Glutamatergic neuron (in vitro differentiated cells): ENCODE results near the gene PHF8. TPM values are rescaled to one million over a fixed set of nuclear protein-coding genes. Genes with fewer than 3 reads are reported as not detected.

Experiments
- DNase-seq: peaks from one replicate; pipeline ENCODE4 v3.0.0; 2022
- H3K27ac Mint-ChIP-seq: one replicate; pipeline ENCODE4 v1.8.0; 2020; ENCODE audit warnings: mild to moderate bottlenecking, mixed read lengths, inconsistent platforms; ENCODE audit not compliant: unreplicated experiment
- H3K27me3 Mint-ChIP-seq: one replicate; pipeline ENCODE4 v1.8.0; 2020; ENCODE audit warnings: mild to moderate bottlenecking, moderate library complexity, mixed read lengths, inconsistent platforms; ENCODE audit not compliant: unreplicated experiment
- H3K36me3 Mint-ChIP-seq: one replicate; pipeline ENCODE4 v1.8.0; 2020; ENCODE audit warnings: mild to moderate bottlenecking, mixed read lengths, inconsistent platforms; ENCODE audit not compliant: unreplicated experiment
- H3K4me1 Mint-ChIP-seq: one replicate; pipeline ENCODE4 v1.8.0; 2020; ENCODE audit warnings: mild to moderate bottlenecking, low read depth, mixed read lengths, inconsistent platforms; ENCODE audit not compliant: unreplicated experiment
- H3K4me3 Mint-ChIP-seq: one replicate; pipeline ENCODE4 v1.8.0; 2020; ENCODE audit warnings: mild to moderate bottlenecking, mixed read lengths, inconsistent platforms; ENCODE audit not compliant: unreplicated experiment
- H3K9me3 Mint-ChIP-seq: one replicate; pipeline ENCODE4 v1.8.0; 2020; ENCODE audit warnings: mild to moderate bottlenecking, moderate library complexity, mixed read lengths, inconsistent platforms; ENCODE audit not compliant: unreplicated experiment
- total RNA-seq: library from RNA; stranded (reverse); fragmentation: NEBNext Ultra II Directional; extraction: Animal tissue kit (Norgen Biotek cat#: 25700); gene quantifications from one replicate; pipeline ENCODE4 v1.2.1, GENCODE V29; 2021; ENCODE audit not compliant: unreplicated experiment
- TF ChIP-seq, protein P1 (sequence below): fragments of 200-600 bp; sonication (generic); IDR thresholded peaks from one replicate; pipeline ENCODE4 v1.5.0; 2021; ENCODE audit not compliant: partially characterized antibody, unreplicated experiment

PHF8 gene
- total RNA-seq, 1 donor from 2014 or later: 32.6 TPM

DNA sequence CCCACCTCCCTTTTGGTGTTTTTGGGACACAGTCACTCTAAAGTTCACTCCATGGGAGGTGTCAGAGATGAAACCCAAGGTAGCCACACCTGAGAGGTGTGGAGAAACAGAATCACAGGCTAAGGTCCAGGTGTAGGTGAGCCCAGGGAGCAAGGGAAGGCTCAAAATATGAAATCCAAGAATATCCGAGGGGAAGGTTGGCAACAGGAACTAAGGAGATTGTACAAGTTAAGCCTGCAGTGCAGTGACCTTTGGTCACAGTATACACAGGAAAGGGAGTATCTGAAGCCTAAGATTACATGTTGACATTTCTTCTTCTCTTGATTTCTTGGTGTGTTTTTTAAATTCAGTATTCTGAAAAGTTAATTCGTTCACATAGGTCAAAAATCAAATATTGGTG is 46.5 kb downstream of the PHF8 start:
- Mint-ChIP-seq H3K4me1 (no peaks in the 10 kb centered on the region), H3K27ac (no peak overlapping the region), H3K27me3 (no peaks in the 10 kb centered on the region), H3K36me3 (no peaks in the 10 kb centered on the region), H3K4me3 (no peak overlapping the region), H3K9me3 (no peaks in the 10 kb centered on the region)
- no peak for DNase-seq
- TF ChIP-seq, protein P1, sequence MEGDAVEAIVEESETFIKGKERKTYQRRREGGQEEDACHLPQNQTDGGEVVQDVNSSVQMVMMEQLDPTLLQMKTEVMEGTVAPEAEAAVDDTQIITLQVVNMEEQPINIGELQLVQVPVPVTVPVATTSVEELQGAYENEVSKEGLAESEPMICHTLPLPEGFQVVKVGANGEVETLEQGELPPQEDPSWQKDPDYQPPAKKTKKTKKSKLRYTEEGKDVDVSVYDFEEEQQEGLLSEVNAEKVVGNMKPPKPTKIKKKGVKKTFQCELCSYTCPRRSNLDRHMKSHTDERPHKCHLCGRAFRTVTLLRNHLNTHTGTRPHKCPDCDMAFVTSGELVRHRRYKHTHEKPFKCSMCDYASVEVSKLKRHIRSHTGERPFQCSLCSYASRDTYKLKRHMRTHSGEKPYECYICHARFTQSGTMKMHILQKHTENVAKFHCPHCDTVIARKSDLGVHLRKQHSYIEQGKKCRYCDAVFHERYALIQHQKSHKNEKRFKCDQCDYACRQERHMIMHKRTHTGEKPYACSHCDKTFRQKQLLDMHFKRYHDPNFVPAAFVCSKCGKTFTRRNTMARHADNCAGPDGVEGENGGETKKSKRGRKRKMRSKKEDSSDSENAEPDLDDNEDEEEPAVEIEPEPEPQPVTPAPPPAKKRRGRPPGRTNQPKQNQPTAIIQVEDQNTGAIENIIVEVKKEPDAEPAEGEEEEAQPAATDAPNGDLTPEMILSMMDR: no peak

- no peak overlapping the region for H3K4me3 Mint-ChIP-seq
- TF ChIP-seq, protein P1: no peak
- no peaks in the 10 kb centered on the region for H3K4me1 Mint-ChIP-seq
- no peak for DNase-seq
- H3K27ac Mint-ChIP-seq: no peak overlapping the region
- H3K36me3 Mint-ChIP-seq: no peaks in the 10 kb centered on the region
- H3K27me3 Mint-ChIP-seq: no peaks in the 10 kb centered on the region
- no peaks in the 10 kb centered on the region for H3K9me3 Mint-ChIP-seq
Measured at GRCh38 chrX:53992589-53992988, 51.7 kb downstream of the PHF8 start.

GRCh38 chrX:53990171-53990570 is 54.1 kb downstream of the PHF8 start:
- no peak overlapping the region for H3K4me3 Mint-ChIP-seq
- peaks cover 4% of the 10 kb centered on the region for H3K9me3 Mint-ChIP-seq
- no peaks in the 10 kb centered on the region for H3K36me3 Mint-ChIP-seq
- DNase-seq: no peak
- no peak overlapping the region for H3K27ac Mint-ChIP-seq
- no peaks in the 10 kb centered on the region for H3K27me3 Mint-ChIP-seq
- H3K4me1 Mint-ChIP-seq: no peaks in the 10 kb centered on the region
- TF ChIP-seq, protein P1: no peak

DNA sequence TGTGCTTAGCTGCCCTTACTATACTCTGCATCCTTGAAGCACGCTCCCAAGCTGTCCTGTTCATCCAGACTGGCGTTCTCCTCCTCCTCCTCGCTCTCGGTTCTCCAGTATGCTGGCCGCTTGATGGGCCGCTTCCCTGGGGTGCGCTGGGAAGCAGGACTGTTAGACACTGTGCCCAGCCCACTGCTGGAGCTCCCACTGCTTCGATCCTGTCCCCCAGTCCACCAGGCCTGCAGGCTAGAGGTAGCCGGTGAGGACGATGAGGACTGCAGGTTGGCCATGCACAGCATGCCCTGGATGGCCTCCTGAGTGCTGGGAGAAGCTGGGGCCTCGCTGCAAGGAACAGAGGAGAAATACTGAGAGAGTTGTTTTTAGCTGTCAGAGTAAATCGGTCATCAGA is 59.4 kb downstream of the PHF8 start:
- Mint-ChIP-seq H3K27ac (no peak overlapping the region), H3K9me3 (peaks cover 6% of the 10 kb centered on the region), H3K4me3 (no peak overlapping the region), H3K4me1 (no peaks in the 10 kb centered on the region), H3K36me3 (no peaks in the 10 kb centered on the region), H3K27me3 (no peaks in the 10 kb centered on the region)
- DNase-seq: no peak
- TF ChIP-seq, protein P1: no peak

- Mint-ChIP-seq H3K27ac (no peak overlapping the region), H3K9me3 (no peaks in the 10 kb centered on the region), H3K27me3 (no peaks in the 10 kb centered on the region), H3K36me3 (no peaks in the 10 kb centered on the region), H3K4me3 (no peak overlapping the region), H3K4me1 (no peaks in the 10 kb centered on the region)
- TF ChIP-seq, protein P1: no peak
- DNase-seq: no peak
Measured at GRCh38 chrX:53974529-53974928, 69.7 kb downstream of the PHF8 start.
